DMS153 treated with DMSO at 0.1 percent for 48 hours (cell line): ENCODE data around the gene ZDHHC14.
"Not testable (repeated sequence)": the region's sequence is repeated elsewhere in the genome, so short reads cannot be mapped to it uniquely, and the experiment has no call there.

Experiments used
- DNase-seq: peaks from one replicate; lab custom pipeline; 2025; ENCODE audit not compliant: unreplicated experiment; lab: John Stamatoyannopoulos, UW

Gene ZDHHC14

GRCh38 chr6:157380779-157381561, at the start of gene ZDHHC14:
TSS of gene ZDHHC14 (plus strand) at chr6:157381190.
- DNase-seq, result peak; percentile 15

GRCh38 chr6:157332813-157333212, 48.2 kb upstream of the ZDHHC14 start:
- no peak for DNase-seq

- no peak for DNase-seq
These were observed 47.5 kb upstream of the ZDHHC14 start for GRCh38 chr6:157333537-157333936.

- no peak for DNase-seq
These were observed 47.0 kb upstream of the ZDHHC14 start for GRCh38 chr6:157333956-157334355.

DNA sequence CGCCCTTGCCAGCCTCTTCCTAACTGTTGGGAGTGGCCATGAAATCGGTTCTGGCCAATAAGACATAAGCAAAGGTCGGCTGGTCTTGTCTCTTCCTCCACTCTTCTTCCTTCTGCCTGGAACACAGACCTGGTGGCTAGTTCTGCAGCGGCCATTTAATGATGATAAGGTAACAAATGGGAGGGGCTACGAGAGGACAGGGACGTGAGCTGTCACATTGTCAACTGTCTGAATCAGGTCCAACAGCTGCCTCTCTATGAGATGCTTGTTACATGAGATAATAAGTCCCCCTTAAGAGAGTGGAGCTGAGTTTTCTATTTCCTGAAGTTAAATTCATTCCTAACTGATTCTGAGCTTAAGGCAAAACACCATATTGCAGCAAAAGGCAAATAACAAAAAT, 45.2 kb upstream of the ZDHHC14 start:
- no peak for DNase-seq

GRCh38 chr6:157337276-157337675, 43.7 kb upstream of the ZDHHC14 start:
- not testable (repeated sequence) for DNase-seq

DNA sequence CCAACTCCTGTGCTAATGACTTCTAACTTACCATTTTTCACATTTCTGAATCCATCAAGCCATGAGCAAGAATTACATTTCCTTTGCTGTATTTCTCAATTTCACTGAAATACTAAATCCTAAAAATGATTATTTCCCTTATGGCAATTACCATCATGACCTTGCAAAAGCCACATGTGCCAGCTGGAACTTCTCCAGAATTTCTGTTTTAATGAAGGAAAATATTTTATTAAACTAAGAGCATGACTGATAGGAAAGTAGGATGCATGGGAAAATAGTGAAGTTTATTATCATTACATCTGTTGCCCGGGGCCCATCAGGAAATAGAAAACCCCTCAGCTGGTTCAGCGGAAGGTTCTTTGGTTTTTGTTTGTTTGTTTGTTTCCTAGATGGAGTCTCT, 43.2 kb upstream of the ZDHHC14 start:
- DNase-seq, result no peak

DNA sequence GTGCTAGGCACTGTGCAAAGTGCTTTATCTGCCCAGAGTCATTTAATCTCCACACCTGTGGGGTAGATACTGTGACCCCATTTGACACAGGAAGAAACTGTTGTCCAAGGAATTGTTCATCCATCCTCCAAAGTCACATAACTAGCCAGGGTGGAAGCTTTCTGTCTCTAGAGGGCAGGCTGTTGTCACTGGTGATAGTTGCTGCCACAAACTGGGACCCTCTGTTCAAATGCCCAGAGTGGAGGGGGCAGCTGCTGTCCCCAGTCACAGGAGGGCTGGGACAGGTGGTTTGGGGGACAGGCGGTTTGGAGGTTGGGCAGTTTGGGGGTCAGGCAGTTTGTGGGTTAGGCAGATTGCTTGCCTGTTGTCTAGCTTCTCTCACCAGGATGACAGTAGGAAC, 41.6 kb upstream of the ZDHHC14 start:
- DNase-seq, result no peak

GRCh38 chr6:157343732-157344131, 37.3 kb upstream of the ZDHHC14 start:
- DNase-seq, result no peak

GRCh38 chr6:157346373-157346772, 34.6 kb upstream of the ZDHHC14 start:
- DNase-seq, result no peak

- DNase-seq, result no peak
These were observed 22.7 kb upstream of the ZDHHC14 start for GRCh38 chr6:157358287-157358686.

DNA sequence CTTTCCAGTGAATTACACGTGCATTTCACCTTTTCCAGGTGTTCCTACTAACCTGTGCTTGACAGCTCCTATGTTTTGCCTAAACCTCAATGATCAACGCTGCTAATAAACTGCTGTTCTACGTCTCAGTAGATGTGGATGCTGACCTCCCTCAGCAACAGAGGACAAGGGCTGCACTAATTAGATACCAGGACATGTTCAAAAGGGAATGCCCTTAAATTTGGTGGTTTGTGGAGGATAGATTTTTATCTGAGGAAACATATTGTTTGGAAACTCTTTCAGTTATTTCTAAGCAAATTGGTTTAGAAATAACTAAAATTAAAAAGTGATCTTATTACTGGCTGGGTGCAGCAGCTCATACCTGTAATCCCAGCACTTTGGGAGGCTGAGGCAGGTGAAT, 19.1 kb upstream of the ZDHHC14 start:
- no peak for DNase-seq

DNA sequence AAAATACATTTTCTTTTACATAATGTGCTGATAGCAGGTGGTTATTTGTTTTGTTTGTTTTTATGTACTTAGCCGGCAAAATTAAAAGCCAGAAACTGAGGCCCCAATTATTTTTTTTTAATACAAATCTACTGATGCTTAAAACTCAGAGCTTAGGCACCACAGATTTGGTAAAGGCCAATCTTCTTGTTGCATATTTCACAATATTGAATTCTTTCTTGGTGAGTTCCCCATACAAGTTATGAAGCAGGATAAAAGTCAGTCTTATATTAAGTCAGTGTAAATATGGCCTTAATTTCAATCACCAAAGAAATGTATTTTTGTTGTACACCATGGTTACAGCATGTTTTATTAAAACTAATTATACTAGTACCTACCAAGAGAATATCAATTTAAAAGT, 16.3 kb upstream of the ZDHHC14 start:
- no peak for DNase-seq

- DNase-seq, result no peak
These were observed 14.3 kb upstream of the ZDHHC14 start for GRCh38 chr6:157366648-157367047.

GRCh38 chr6:157368359-157369049, 12.5 kb upstream of the ZDHHC14 start:
- DNase-seq, result no peak

- no peak for DNase-seq
These were observed 10.2 kb upstream of the ZDHHC14 start for GRCh38 chr6:157370755-157371154.

DNA sequence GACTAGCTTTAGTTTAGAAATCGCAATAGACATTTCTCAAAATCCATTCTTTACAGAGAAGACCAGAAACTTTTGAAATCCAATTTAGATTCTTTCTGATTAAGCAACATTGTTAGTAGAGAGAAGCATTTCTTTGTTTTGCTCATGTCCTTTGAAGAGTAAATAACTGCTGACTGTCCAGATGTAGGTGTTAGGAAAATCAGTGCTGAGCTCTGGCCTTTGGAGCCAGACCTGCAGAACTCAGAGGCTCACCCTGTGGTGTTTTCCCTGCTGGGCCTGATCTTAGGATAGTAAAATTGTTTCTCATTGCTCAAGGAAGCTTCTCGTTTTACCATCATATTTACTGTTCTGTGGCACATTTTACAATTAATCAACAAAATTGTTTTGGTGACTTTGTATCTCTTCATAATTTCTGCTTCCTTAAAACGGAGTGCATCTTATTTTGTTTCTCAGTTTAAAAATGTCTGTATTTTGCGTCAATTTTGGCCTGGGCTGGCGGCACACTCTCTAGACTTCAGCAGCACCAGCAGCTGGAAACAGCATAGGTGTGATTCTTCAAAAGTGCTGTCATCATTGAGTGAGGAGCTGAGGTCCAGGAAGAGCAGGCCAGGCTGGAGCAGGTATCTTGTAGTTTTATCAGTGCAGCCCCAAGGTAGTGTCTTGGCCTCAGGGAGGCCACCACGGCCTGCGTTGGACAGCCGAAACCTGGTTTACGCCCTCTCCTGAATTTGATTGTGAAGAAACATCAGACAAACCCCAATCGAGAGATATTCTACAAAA, 8.3 kb upstream of the ZDHHC14 start:
- no peak for DNase-seq

DNA sequence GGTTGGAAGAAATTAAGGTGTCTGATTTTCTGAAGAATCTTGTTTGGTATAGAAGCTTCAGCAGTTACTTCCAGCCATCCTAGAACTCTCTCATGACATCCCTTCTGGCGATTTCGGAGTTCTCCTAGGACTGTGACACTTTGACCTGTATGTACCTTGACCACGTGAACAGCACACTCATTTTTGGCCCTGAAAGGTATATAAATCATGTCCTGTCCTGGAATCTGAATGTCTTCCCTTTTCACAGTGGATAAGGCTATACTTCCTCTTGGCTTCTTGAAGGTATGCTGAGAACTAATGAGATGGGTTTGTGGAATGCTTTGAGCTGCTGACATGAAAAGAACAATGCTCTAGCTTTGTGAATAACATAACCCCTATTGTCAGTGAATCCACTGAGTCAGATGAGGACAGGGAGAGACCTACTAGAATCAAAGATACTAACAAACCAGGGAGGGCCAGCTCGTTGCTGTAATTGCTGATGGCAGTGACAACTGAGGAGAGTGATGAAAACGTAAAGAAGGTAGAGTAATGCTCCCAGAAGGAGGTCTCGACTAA, 6.0 kb upstream of the ZDHHC14 start:
- no peak for DNase-seq

DNA sequence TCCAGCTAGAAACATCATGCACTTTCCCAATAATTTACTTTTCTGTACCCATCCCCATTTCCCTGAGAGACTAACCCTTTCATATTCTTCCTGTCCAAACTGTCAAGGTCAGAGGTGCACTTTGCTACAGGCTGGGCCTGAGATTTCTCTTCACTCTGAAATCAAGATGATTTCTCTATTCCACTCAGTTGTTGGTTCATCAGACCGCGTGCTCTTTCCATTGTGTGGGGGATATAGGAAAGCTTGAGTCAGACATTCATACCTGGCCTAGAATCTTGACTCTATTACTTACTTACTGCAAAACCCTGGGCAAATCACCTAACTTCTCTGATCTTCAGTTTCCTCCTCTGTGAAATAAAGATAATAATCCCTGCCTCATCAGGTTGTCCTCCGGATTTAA, 4.7 kb upstream of the ZDHHC14 start:
- DNase-seq, result no peak

- peak; percentile 8 for DNase-seq
These were observed 4.2 kb upstream of the ZDHHC14 start for GRCh38 chr6:157376706-157377230.
